ENCODE data around the gene PSMA1.

DNA sequence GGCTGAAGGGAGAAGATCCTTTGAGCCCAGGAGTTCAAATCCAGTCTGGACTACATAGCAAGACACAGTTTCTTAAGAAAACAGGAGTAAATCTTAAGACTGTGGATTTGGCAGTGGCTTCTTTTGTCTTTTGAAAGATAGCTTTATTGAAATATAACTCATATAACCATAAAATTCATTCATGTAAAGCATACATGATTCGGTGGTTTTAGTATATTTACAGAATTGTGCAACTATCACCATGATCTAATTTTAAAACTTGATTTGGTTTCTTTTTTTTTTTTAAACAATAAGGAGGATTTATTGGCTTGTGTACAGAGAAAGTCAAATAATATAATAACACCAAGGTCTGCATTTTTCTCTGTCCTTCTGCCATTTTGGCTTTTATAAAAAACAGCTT is 23.1 kb upstream of the PSMA1 start:
- TF ChIP-seq, protein P1, sequence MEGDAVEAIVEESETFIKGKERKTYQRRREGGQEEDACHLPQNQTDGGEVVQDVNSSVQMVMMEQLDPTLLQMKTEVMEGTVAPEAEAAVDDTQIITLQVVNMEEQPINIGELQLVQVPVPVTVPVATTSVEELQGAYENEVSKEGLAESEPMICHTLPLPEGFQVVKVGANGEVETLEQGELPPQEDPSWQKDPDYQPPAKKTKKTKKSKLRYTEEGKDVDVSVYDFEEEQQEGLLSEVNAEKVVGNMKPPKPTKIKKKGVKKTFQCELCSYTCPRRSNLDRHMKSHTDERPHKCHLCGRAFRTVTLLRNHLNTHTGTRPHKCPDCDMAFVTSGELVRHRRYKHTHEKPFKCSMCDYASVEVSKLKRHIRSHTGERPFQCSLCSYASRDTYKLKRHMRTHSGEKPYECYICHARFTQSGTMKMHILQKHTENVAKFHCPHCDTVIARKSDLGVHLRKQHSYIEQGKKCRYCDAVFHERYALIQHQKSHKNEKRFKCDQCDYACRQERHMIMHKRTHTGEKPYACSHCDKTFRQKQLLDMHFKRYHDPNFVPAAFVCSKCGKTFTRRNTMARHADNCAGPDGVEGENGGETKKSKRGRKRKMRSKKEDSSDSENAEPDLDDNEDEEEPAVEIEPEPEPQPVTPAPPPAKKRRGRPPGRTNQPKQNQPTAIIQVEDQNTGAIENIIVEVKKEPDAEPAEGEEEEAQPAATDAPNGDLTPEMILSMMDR (IDR thresholded peaks at IDR 0.05), result no peak
- TF ChIP-seq ZFX (IDR thresholded peaks at IDR 0.05; ENCODE audit: borderline replicate concordance), result no peak
